Sigmoid colon (tissue), 7 donors: Measurements from ENCODE around the gene SMC1B. TPM values are rescaled to one million over a fixed set of nuclear protein-coding genes. Genes with fewer than 3 reads are reported as not detected.

Experiments used
- DNase-seq: peaks from one replicate; pipeline ENCODE4 v3.0.0-alpha.2; 2019
- H3K27ac ChIP-seq, 4 donors: fragments of 200-600 bp; sonication (generic); one replicate each; pipeline ENCODE4 v1.5.1; 2016 to 2019; ENCODE audit warnings: mild to moderate bottlenecking in 1 of 4
- H3K27me3 ChIP-seq, 3 donors: fragments of 200-600 bp; sonication (generic); one replicate each; pipeline ENCODE4 v1.5.1; 2019; ENCODE audit warnings: mild to moderate bottlenecking in 1 of 3
- H3K36me3 ChIP-seq, 4 donors: fragments of 200-600 bp; sonication (generic); one replicate each; pipeline ENCODE4 v1.5.1; 2016 to 2019
- H3K4me1 ChIP-seq, 4 donors: fragments of 200-600 bp; sonication (generic); one replicate each; pipeline ENCODE4 v1.5.1; 2017 to 2019
- H3K4me3 ChIP-seq, 4 donors: fragments of 200-600 bp; sonication (generic); one replicate each; pipeline ENCODE4 v1.5.1; 2017 to 2019; ENCODE audit warnings: mild to moderate bottlenecking in 2 of 4, moderate library complexity in 1 of 4
- H3K9me3 ChIP-seq, 4 donors: fragments of 200-600 bp in 3 of 4; sonication (generic) in 3 of 4; one replicate each; pipeline versions ENCODE4 v1.5.1 to v1.6.1; 2013 to 2019
- CTCF ChIP-seq, 4 experiments: fragments of 450-650 bp in 3 of 4; fragments of 200-600 bp in 1 of 4; IDR thresholded peaks; one replicate each; pipeline ENCODE4 v1.5.1; 2016 to 2019; ENCODE audit warnings: antibody characterized with exemption in 4 of 4, mild to moderate bottlenecking in 3 of 4, moderate library complexity in 2 of 4
- EP300 ChIP-seq, 4 donors: sonication (generic); formaldehyde crosslinking; IDR thresholded peaks; one replicate each; pipeline ENCODE4 v1.6.1; 2017; ENCODE audit warnings: antibody characterized with exemption in 4 of 4
- POLR2A ChIP-seq, 2 donors: fragments of 450-650 bp; IDR thresholded peaks; one replicate each; pipeline ENCODE4 v1.6.1; 2016; ENCODE audit warnings: antibody characterized with exemption in 2 of 2, mild to moderate bottlenecking in 2 of 2, moderate library complexity in 2 of 2
- POLR2AphosphoS5 ChIP-seq, 4 donors: sonication (generic); formaldehyde crosslinking; IDR thresholded peaks; one replicate each; pipeline ENCODE4 v1.6.1; 2017; ENCODE audit warnings: antibody characterized with exemption in 4 of 4
- WGBS, 2 donors: extraction: QIAGEN DNeasy Blood & Tissue Kit; methylation state at CpG; one replicate each; pipeline ENCODE4 v1.1.7; 2013; 5-methylcytosine and 5-hydroxymethylcytosine counted together
- intact Hi-C: fragments of 100-400 bp; cut with DNase I; formaldehyde crosslinking; loops from one replicate; pipeline ENCODE4 v1.15.1; 2023
- polyA plus RNA-seq, 3 donors: library from polyadenylated mRNA; stranded (reverse); fragments of 200-250 nt; gene quantifications; one replicate each; pipeline ENCODE4 v1.2.3, GENCODE V29; 2013
- total RNA-seq, 4 donors: library from RNA; depleted of rRNA; stranded (reverse); fragments of >200 nt; gene quantifications; one replicate each; pipeline ENCODE4 v1.1.0, GENCODE V29; 2016
- donor health status: healthy with polysubstance abuse.
- donor health status: Bipolar disorder and iron deficiency.
- donor health status: healthy.

SMC1B gene
- total and polyA plus RNA-seq, 7 donors: 0.07 TPM; not detected in 6

DNA sequence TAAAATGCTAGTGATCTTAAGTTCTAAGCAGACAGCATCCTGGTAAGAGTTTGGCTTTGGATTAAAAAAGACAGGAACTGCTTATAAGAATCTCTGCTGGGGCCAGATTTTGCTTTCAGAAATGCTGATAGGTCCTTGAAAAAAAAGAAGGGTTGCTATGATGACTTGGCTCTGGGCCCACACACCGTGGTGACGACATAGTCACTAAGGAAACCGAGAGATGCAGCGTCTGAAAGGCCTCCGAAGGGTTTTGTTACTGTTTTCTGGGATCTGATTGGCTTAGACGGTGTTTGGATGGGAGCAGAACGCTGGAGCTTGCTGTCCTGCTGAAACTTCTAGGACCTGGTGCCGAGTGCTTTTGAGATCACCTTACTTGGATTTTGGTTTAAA is 95.2 kb downstream of the SMC1B start:
- peaks cover 5 to 11% (median 9%) of the 10 kb centered on the region in 4 donors for H3K36me3 ChIP-seq
- DNase-seq: peak; percentile 94
- intact Hi-C loops: loop anchor here (5.0 kb wide), 1 partner anchor 234 kb away; no protein-coding TSS in a partner anchor
- TF ChIP-seq CTCF (IDR thresholded peaks at IDR 0.05): no peak
- peak in 1 of 4 donors; percentile 27 for TF ChIP-seq EP300 (IDR thresholded peaks at IDR 0.05)
- WGBS, 2 donors: 9 to 13% methylated on average over 8 of the region's 8 CpGs
- H3K27me3 ChIP-seq: no peaks in the 10 kb centered on the region
- peak overlapping the region; percentile 81 to 92 (median 90) for H3K27ac ChIP-seq
- peaks cover 0 to 32% (median 28%) of the 10 kb centered on the region in 4 donors for H3K4me1 ChIP-seq
- H3K4me3 ChIP-seq: peak overlapping the region in 2 of 4 donors; percentile 2 to 11
- H3K9me3 ChIP-seq: no peaks in the 10 kb centered on the region

DNA sequence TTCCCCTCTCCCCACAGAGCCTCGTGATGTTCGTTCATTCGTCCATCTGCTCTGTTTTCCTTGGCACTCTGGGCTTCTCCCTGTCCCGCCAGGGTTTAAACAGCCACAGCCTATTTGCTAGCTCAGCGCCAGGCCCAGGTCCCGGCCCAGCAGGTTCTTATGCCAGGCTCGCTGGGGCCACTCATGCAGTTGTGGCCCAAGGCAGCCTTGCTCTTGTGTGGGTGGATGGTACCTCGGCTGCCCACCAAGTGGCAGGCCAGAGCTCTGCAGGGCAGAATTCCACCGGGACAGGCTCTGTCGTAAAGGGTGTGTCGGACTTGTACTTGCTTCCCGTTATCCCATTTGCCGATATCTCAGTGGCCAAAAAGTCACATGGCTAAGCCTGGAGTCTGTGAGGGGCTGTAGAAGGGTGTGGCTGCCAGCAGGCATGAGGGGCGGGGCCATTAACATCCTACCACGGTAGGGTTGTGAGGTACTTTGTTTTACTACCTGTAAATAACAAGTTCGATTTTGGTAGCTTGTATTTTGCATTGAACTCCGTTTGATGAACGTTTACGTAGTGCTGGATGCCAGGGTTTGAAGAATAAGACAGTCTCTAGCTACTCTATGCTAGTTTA is 95.7 kb downstream of the SMC1B start:
- Histone ChIP-seq H3K27ac (peak overlapping the region; percentile 81 to 92 (median 90)), H3K9me3 (no peaks in the 10 kb centered on the region), H3K4me1 (peaks cover 0 to 32% (median 28%) of the 10 kb centered on the region in 4 donors), H3K36me3 (peaks cover under 1 to 6% (median 4%) of the 10 kb centered on the region in 4 donors), H3K27me3 (no peaks in the 10 kb centered on the region), H3K4me3 (peak overlapping the region in 1 of 4 donors; percentile 11)
- intact Hi-C loops: loop anchor here (5.0 kb wide), 1 partner anchor 235 kb away; no protein-coding TSS in a partner anchor
- peak; percentile 84 for DNase-seq
- TF ChIP-seq EP300 (IDR thresholded peaks at IDR 0.05) (no peak), POLR2AphosphoS5 (IDR thresholded peaks at IDR 0.05) (peak in 1 of 4 donors; percentile 27), CTCF (IDR thresholded peaks at IDR 0.05) (peak; percentile 33 to 68 (median 40))
- WGBS, 2 donors: 21 to 50% methylated on average over 19 of the region's 19 CpGs

DNA sequence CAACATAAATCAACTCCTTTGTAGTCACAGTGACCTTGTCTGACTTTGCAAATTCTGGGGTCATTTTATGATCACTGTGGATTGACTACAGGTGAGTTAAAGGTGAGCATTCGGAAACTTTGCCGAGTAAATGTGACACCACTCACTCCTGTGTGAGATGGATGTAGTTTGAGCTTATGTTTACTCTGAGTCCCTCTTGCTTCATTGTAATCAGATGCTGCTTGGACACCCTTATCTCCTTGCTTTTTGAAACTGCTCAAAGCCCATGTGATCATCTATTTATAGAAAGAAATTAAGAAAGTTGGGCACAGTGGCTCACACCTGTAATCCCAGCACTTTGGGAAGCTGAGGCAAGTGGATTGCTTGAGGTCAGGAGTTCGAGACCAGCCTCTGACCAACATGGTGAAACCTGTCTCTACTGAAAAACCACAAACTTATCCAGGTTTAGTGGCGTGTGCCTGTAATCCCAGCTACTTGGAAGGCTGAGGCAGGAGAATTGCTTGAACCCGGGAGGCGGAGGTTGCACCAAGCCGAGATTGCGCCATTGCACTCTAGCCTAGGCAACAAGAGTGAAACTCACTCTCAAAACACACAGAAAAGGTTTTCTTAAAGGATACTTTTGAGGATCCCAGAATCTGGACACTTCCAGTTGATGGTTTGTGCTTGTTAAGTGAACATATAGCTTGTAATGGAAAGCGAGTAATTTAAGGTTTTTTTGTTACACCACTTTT is 96.4 kb downstream of the SMC1B start:
- H3K4me3 ChIP-seq: no peak overlapping the region
- H3K9me3 ChIP-seq: no peaks in the 10 kb centered on the region
- intact Hi-C loops: loop anchor here (5.0 kb wide), 1 partner anchor 235 kb away; no protein-coding TSS in a partner anchor
- no peaks in the 10 kb centered on the region for H3K27me3 ChIP-seq
- peak overlapping the region; percentile 81 to 92 (median 90) for H3K27ac ChIP-seq
- TF ChIP-seq EP300 (IDR thresholded peaks at IDR 0.05) (no peak), CTCF (IDR thresholded peaks at IDR 0.05) (no peak), POLR2AphosphoS5 (IDR thresholded peaks at IDR 0.05) (no peak), POLR2A (IDR thresholded peaks at IDR 0.05) (no peak)
- WGBS, 2 donors: 90 to 92% methylated on average over 9 of the region's 9 CpGs
- no peaks in the 10 kb centered on the region for H3K36me3 ChIP-seq
- DNase-seq: no peak
- H3K4me1 ChIP-seq: peaks cover 0 to 32% (median 28%) of the 10 kb centered on the region in 4 donors

- Histone ChIP-seq H3K27me3 (no peaks in the 10 kb centered on the region), H3K4me3 (no peak overlapping the region), H3K9me3 (no peaks in the 10 kb centered on the region), H3K27ac (no peak overlapping the region), H3K36me3 (no peaks in the 10 kb centered on the region), H3K4me1 (peaks cover 0 to 45% (median 39%) of the 10 kb centered on the region in 4 donors)
- WGBS, 2 donors: 71 to 89% methylated on average over 6 of the region's 6 CpGs
- TF ChIP-seq CTCF (IDR thresholded peaks at IDR 0.05): no peak
- no peak for TF ChIP-seq POLR2AphosphoS5 (IDR thresholded peaks at IDR 0.05)
- no peak for TF ChIP-seq EP300 (IDR thresholded peaks at IDR 0.05)
- TF ChIP-seq POLR2A (IDR thresholded peaks at IDR 0.05): no peak
- intact Hi-C loops: loop anchor here (5.0 kb wide), 2 partner anchors 123 to 238 kb away; no protein-coding TSS in a partner anchor
- no peak for DNase-seq
Observed at GRCh38 chr22:45314786-45315185, 98.6 kb downstream of the SMC1B start.
